Skin of body (tissue), 2 donors: ENCODE results near the gene ANO1. TPM values are rescaled to one million over a fixed set of nuclear protein-coding genes. Genes with fewer than 3 reads are reported as not detected.

Source experiments
- DNase-seq: peaks from one replicate; lab custom pipeline; 2025; lab: John Stamatoyannopoulos, UW
- total RNA-seq: library from RNA; depleted of rRNA; stranded (reverse); fragments of >200 nt; gene quantifications from one replicate; pipeline ENCODE4 v1.2.3, GENCODE V29; 2014

The ANO1 gene
- total RNA-seq, 1 donor from 2014 or later: 6.8 TPM

- no peak for DNase-seq
These were observed 5.0 kb upstream of the ANO1 start for GRCh38 chr11:70072861-70073755.

GRCh38 chr11:70073871-70074371 is 4.2 kb upstream of the ANO1 start:
- DNase-seq: no peak

GRCh38 chr11:70074746-70075145 is 3.4 kb upstream of the ANO1 start:
- no peak for DNase-seq

- no peak for DNase-seq
These were observed 2.3 kb upstream of the ANO1 start for GRCh38 chr11:70075836-70076235.

GRCh38 chr11:70076461-70076931 is 1.6 kb upstream of the ANO1 start:
- no peak for DNase-seq

- DNase-seq: no peak
These were observed 564 bp upstream of the ANO1 start for GRCh38 chr11:70077411-70078094.

GRCh38 chr11:70078781-70079616 is 882 bp downstream of the ANO1 start:
- DNase-seq: no peak

- no peak for DNase-seq
These were observed 1.6 kb downstream of the ANO1 start for GRCh38 chr11:70079691-70080090.

GRCh38 chr11:70080763-70081162 is 2.6 kb downstream of the ANO1 start:
- no peak for DNase-seq

GRCh38 chr11:70082829-70083228 is 4.7 kb downstream of the ANO1 start:
- no peak for DNase-seq

GRCh38 chr11:70084046-70084984 is 6.2 kb downstream of the ANO1 start:
- DNase-seq: no peak

GRCh38 chr11:70085815-70086769 is 8.0 kb downstream of the ANO1 start:
- no peak for DNase-seq

GRCh38 chr11:70087446-70088167 is 9.5 kb downstream of the ANO1 start:
- no peak for DNase-seq

GRCh38 chr11:70088735-70089250 is 10.7 kb downstream of the ANO1 start:
- DNase-seq: no peak

GRCh38 chr11:70089631-70090030 is 11.5 kb downstream of the ANO1 start:
- DNase-seq: no peak

- no peak for DNase-seq
These were observed 12.9 kb downstream of the ANO1 start for GRCh38 chr11:70090961-70091381.

GRCh38 chr11:70091638-70092037 is 13.5 kb downstream of the ANO1 start:
- no peak for DNase-seq
